Stimulated activated CD8-positive, alpha-beta memory T cell treated with anti-CD3 and anti-CD28 coated beads, Interleukin-15, amount 100 ng/mL, for 4 hours (primary cell): ENCODE results near the gene JAK3.
A peak's percentile ranks its signal among the peaks of the same experiment; 100 is the strongest.
"Not testable (repeated sequence)": the region's sequence is repeated elsewhere in the genome, so short reads cannot be mapped to it uniquely, and the experiment has no call there.

ENCODE experiments used
- DNase-seq, 2 donors: peaks; one replicate each; pipeline ENCODE4 v3.0.0-alpha.2; 2020; ENCODE audit warnings: low read depth in 2 of 2

Gene JAK3

DNA sequence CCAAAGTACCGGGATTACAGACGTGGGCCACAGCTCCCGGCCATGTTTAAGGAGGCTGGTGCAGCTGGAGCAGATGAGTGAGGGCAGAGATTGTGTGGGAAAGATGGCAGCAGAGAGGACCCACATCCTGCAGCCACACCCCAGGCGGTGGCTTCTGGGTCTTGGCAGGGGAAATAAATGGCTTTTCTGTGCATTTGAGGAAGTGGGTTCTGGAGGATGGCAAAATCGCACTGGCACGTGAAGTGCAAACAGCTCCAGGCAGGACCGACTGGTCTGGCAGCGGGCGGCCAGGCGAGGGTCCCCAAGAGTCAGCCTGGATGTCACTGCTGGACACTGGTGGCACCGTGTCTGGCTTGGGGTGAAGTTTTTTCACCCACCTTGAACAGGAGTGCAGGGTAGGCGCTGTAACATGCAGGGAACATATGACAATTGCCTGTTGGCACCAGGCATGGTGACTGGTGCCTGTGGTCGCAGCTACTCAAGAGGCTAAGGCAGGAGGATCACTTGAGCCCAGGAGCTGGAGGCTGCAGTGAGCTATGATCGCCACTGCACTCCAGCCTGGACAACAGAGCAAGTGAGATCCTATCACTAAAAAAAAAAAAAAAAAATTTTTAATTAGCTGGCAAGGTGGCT lies 44.4 kb downstream of the JAK3 start:
- no peak for DNase-seq

DNA sequence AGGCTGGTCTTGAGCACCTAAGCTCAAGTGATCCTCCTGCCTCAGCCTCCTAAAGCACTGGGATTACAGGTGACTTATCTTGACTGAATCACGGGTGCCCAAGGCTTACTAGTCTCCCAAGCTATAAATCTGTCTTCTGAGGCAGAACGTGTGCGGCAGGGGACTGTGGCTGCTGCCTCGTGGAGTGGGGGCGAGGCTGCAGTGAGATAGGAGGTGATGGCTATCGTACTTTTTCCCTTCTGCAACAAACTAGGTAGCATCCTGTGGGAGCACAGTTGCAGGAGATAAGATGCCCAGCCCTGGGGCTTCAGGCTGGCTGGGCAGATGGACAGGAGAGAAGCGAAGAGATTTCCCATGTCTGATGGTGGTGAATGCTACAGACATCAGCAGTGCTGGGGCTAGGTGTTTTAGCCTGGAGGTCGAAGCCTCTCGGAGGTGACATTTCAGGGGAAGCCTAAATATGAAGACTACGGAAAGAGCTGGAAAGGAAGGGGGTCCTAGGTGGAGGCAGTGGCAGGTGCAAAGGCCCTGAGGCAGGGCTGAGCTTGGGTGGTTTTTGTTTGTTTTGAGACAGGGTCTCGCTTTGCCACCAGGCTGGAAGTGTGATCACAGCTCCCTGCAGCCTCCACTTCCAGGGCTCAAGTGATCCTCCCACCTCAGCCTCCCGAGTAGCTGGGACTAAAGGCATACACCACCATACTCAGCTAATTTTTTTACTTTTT lies 45.5 kb downstream of the JAK3 start:
- DNase-seq = no peak

DNA sequence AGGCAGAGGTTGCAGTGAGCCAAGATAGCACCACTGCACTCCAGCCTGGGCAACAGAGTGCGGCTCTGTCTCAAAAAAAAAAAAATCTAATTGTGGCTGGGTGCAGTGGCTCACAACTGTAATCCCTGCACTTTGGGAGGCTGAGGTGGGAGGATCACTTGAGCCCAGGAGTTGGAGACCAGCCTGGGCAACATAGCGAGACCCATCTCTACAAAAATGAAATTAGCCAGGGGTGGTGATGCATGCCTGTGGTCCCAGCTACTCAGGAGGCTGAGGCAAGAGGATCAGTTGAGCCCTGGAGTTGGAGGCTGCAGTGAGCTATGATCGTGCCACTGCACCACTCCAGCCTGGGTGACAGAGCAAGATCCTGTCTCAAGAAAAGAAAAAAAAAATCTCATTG lies 49.2 kb downstream of the JAK3 start:
- DNase-seq = not testable (repeated sequence)

DNA sequence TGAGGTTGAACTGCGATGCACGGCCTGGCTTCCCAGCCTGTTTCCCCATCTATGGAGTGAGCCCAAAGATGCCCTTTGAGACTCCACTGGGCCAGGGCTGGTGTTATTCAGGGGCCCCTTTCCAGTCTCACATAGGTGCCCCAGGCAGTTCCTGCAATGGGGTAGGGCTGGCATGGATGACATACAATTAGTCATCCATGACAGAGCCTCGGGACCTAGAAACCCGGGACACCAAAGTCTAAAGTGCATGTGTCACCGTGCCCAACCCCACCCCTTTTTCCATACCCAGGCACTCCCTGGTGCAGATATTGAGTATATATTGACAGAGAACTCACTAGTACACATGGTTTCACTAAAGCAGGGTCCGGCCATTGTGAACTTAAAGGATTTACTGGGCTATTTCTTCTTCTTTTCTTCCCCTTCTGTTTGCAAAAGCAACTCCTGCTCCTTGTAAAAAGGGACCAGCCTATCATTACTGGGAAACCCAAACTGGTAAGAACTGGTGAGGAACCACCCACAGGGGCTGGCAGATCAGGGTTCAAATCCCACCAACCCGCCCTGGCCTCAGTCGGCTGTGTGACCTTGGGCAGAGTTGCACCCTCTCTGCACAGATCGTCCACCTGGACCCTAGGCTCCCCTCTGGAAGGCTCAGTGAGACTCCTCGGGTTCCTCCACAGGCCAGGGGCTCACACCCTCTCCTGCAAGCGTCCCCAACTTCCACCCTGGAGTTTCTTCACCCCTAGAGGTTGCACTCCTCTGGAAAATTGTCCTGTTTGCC lies 50.2 kb downstream of the JAK3 start:
- no peak for DNase-seq

DNA sequence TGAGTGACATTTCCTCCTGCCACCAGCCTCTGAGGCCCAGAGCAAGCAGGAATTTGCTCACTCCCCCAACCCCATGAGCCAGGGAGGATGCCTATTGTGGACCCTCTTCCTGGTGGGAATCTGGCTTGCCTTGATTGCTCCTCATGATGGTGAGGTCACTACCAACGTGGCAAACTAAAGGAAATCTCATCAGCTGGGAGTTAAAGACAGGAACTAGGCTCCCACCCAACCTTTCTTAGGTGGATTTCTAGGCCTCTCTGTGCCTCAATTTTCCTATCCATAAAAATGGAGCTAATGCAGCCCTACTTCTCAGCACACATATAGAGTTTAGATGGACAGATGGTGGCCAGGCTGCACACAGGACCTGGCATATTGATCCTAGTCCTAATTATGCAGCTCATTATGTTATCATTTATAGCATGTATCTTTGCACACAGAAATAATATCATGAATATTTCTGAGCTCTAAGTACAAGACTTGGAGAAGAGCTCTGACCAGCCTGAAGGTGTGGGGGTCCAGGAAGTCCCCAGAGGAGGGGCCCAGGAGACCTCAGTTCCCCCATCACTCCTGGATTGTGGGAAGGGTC lies 50.9 kb downstream of the JAK3 start:
- DNase-seq = no peak

DNA sequence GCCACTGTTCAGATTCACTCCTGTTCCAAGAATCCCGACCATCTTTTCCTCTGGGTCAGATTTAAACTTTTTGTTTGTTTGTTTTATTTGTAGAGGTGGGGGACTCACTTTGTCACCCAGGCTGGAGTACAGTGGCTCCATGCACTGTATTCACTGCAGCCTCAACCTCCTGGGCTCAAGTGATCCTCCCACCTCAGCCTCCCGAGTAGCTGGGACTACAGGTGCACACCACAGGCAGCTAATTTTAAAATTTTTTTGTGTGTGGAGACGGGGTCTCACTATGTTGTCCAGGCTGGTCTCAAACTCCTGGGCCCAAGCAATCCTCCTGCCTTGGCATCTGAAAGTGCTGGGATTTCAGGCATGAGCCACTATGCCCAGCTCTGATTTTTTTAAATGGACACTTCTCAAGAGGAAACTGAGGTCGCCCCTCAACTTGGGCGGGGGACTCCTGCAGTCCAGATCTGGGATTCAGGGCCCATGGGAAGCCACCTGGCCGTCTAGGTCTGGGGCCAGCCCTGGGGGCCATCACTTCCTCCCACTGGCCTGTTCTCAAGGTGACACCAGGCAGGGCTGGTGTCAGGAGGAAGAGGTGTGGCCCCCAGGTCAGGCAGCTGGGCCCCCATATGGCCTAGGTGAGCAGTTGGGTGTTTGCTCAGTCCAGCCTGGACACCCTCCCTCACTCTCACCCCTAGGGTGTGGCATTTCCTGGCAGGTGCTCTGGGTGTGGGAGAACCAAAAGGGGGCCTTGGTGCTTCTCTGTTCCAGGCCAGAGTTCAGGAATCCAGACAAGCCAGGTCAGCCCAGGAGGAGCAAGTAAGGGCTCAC lies 51.6 kb downstream of the JAK3 start:
- DNase-seq = no peak

DNA sequence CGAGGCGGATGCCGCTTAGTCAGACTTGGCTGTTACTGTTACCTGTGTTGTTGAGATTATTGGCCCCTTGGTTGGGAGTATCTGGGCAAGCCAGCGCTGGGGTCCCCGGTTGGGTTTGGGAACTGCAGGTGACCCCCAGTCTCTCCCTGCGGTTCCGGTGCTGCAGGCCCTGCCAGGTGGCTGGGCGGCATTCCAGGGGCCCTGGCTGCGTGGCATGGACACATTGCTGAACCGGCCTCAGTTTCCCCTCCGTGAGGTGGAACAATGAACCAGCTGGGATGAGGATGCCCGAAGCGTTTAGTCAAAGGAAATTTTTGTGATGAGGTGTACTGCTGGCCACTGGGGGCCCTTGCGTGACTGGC lies 52.3 kb downstream of the JAK3 start:
- DNase-seq = no peak

DNA sequence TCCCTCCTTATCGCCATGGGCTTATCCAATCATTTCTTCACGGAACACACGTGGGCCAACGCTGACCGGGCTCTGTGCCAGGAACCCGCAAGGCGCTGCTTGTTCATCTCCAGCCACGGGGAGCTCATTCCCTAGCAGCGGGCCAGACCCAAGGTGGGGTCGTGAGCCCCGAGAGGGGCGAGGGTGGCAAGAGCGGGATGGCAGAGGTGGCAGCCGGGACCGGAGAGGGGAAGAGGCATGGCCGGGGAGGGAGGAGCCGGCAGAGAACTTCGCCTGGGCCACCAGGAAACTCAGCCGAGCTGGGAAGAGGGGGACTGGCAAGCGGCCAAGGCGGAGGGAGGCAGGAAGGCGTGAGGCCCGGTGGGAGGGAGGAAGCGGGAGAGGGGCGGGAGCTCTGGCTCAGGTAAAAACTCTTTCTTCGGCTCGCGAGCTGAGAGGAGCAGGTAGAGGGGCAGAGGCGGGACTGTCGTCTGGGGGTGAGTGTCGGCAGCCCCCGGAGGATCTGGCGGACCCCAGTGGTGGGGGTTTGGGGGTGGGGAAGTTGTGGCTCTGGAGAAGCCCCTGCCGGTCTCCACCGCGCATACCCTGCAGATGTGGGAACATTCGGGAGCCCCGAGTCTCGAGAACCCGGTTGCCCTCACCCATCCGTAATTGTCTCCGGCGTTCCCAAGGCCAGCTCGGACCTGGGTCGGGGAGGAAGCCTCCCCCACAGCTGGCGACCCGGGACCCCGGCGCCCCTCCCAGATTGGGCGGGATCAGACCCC lies 52.9 kb downstream of the JAK3 start, which contains the start of gene B3GNT3:
TSS of gene B3GNT3 (plus strand) at position 408 of the 764 bp plus-strand sequence. CDS start 12,670 bp downstream, outside the sequence.
- no peak for DNase-seq

DNA sequence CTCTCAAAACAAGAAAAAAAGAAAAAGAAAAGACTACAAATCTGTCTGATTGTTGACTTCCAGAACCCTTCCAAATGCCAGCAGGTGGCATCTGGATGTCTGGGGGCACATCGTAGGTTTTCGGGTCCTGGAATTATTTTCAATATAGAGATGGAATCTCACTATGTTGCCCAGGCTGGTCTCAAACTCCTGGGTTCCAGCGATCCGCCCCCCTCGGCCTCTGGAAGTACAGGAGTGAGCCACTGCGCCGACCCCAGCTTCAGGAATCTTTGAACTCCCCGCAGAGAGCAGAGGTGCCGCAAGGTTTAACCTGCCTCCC lies 53.4 kb downstream of the JAK3 start:
- no peak for DNase-seq

DNA sequence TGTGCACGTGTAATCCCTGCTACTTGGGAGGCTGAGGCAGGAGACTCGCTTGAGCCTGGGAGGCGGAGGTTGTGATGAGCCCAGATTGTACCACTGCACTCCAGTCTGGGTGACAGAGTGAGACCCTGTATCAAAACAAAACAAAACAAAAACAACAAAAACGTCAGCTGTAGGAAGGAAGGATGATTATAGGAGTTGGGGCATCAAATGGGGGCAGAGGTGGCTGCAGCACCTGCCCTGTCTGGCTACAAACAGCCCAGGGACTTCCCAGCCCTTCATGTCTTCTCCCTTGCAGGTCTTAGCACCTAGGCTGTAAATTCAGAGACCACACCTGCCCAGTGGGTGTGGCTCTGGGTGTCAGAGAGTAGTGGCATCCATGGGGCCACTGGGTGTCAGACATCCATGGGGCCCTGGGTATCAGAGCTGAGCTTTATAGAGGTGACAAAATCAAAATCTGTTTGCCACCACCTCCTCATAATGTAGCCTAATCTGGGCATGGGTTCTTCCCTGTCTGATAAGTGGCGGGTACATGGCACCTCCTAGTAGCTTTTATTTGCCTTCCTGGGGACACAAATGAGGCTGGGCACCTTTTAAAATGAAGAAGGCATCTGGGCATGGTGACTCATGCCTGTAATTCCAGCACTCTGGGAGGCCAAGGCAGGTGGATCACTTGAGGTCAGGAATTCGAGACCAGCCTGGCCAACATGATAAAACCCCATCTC lies 57.6 kb downstream of the JAK3 start:
- no peak for DNase-seq

DNA sequence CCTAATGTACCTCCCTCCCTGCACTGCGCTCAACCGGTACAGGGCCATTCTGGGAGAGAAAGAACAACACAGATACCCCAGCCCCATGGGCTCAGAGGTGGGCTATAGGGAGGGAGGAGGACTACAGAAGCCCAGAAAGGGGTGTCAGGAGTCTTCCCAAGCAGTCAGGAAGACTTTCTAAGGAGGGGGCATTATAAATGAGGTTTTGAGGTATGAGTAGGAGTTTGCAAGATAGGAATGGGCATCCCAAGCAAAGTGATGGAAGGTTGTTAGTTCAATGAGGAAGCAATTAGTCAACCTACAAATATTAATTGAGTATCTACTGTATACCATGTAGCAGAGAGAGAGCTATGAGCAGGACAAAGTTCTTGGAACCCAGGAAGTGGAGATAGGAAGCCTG lies 59.1 kb downstream of the JAK3 start:
- no peak for DNase-seq

DNA sequence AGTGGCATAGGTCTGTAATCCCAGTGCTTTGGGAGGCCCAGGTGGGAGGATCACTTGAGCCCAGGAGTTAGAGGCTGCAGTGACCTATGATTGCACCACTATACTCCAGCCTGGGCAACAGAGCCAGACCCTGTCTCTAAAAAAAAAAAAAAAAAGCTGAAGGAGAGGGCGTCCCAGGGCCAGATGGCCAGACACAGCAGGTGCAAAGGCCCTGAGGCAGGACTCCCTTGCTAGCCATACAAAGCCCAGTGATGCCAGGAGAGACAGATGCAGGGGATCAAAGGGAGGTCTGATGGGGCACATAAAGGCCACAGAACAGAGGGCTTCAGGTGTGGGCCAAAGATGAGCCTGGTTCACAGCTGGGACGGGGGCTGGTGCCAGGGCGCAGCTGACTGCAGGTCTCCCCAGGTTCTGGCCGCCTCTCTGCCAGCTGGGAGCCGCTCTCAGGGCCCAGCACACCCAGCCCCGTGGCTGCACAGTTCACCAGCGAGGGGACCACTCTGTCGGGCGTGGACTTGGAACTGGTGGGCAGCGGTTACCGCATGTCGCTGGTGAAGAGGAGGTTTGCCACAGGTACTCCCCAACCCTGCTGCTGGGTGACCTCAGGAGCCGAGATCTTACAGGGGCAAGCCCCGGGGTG lies 60.4 kb downstream of the JAK3 start:
- DNase-seq = no peak

DNA sequence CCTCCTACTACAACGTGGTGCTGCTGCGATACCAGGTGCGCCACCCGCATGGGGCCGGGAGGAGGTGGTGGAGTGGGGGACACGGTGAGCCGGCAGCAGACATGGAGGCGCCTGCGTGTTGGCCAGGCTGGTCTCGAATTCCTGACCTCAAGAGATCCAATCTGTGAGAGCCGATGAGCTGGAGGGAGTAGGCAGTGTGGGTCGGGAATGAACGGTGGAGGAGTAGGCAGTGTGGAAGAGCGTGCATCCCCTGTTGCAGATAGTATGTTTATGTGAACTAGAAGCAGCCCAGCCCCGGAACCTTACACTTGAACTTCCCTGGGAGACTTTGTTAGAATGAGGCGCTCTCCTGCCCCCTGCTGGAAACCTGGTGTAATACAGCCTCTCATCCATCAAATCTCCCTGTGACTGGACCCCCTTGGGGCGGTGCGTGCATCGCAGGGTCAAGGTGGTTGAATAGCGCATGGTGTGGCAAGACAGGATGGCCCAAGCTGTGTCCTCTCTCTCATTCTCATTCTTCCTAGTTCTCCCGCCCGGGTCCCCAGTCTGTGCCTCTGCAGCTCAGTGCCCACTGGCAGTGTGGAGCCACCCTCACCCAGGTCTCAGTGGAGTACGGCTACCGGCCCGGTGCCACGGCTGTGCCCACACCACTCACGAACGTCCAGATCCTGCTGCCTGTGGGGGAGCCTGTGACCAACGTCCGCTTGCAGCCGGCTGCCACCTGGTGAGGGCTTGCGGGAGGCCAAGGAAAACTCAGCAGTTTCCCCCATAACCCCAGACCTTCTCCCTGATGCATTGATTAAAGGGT lies 63.4 kb downstream of the JAK3 start:
- peak; percentile 27 to 41 for DNase-seq

DNA sequence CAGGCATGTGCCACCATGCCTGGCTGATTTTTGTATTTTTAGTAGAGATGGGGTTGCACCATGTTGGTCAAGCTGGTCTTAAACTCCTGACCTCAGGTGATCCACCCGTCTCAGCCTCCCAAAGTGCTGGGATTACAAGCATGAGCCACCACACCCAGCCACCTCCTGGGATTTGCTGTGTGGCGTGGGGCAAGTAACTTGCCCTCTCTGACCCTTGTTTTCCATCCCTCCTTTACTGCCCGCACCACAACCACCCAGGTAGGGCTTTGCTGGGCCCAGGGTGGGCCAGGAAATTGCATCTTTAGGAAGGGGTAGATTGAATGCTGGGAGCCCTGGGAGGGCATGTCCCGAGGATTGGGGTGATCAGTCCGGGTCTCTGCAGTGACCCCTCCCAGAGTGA lies 64.1 kb downstream of the JAK3 start:
- DNase-seq = not testable (repeated sequence)

DNA sequence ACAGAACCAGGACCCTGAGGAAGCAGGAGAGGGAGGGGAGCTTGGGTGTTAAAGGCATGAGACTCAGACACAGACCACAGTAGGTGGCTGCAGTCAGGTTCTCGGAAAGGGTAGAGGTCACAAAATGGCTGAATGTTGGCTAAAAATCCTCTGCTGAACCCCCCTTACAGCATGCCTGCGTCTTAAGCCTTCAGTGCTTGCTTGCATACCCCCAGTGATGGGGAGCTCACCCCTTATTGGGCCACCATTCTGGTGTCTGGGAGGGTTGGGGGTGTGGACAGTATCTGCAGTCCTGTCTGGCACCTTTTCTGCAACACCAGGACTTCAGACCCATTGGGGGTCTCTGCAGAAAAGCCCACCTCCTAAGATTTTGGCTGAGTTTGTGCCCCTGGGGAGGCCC lies 67.0 kb downstream of the JAK3 start:
- DNase-seq = no peak

DNA sequence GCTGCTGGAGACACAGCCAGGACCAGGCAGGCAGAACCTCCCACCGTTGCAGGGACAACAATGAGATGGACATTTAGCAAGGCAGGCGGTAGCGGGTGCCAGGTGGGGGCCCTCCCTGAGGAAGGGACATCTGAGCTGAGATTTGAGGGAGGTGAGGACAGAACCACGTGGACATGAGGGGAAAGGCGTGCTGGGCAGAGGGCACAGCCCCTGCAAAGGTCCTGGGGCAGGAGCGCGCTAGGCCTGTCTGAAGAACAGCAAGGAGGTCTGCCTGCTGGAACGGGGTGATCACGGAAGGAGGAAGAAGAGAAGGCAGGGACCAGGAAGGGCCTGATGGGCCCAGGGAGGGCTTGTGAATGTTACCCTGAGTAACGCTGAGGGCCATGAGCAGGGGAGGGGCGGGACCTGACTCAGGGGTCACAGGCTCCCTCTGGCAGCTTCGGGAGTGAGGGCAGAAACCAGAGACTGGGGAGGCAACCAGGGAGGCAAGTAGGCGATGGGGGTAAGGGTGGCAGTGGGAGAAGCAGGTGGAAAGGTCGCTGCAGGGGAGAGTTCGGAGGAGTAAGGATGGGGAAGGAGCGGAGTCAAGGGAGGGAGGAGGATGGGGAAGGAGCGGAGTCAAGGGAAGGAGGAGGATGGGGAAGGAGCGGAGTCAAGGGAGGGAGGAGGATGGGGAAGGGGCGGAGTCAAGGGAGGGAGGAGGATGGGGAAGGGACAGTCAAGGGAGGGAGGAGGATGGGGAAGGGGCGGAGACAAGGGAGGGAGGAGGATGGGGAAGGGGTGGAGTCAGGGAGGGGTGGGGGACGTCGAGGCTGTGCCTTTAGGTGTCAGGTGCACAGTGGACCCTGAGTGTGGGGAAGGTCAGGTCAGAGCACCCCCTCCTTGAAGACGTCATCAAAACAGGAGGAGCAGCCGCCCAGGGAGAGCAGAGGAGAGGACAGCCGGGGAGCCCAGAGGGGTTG lies 68.5 kb downstream of the JAK3 start:
- DNase-seq = no peak

DNA sequence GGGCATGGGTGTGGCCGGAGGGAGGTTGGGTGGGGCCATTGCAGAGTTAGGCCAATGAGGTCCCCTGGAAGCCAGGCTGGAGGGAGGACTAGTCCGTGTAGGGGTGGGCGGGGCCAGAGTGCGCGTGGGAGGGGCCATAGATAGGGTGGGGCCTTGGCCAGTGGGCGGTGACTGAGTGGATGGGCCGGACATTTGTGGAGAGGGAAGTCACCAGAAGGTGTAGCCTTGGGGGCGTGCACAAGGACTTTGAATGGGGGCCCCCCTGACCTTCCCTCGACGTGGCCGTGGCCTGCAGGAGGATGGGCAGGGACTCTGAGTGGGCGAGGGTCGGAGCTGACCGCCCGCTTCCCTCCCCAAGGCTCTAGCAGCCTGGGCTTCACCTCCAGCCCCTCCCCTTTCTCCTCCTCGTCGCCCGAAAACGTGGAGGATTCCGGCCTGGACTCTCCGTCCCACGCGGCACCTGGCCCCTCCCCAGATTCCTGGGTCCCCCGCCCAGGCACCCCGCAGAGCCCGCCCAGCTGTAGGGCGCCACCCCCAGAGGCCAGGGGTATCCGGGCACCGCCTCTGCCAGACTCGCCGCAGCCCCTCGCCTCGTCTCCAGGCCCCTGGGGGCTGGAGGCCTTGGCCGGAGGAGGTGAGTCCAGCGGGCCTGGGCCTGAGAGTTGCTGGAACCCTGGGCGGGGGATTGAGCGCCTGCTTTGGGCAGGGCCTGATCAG lies 69.4 kb downstream of the JAK3 start:
- DNase-seq = no peak
